ENCODE measurements around the gene KANSL1.

KANSL1 gene

DNA sequence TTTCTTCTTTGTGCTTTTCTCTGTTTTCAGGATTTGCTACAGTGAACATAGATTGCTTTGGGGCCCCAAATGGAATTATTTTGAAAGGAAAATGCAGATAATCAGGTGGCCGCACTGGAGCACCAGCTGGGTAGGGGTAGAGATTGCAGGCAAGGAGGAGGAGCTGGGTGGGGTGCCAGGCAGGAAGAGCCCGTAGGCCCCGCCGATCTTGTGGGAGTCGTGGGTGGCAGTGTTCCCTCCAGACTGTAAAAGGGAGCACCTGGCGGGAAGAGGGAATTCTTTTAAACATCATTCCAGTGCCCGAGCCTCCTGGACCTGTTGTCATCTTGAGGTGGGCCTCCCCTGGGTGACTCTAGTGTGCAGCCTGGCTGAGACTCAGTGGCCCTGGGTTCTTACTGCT, 192.9 kb downstream of the KANSL1 start:
- DNase-seq (ENCODE audit: low read depth): no peak

DNA sequence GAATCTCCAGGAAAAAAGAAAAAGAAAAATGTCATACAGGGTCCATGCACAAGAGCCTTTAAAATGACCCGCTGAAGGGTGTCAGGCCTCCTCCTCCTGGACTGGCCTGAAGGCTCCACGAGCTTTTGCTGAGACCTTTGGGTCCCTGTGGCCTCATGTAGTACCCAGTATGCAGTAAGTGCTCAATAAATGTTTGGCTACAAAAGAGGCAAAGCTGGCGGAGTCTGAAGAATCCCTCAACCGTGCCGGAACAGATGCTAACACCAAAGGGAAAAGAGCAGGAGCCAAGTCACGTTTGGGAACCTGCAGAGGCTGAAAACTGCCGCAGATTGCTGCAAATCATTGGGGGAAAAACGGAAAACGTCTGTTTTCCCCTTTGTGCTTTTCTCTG, 193.3 kb downstream of the KANSL1 start:
- no peak for DNase-seq (ENCODE audit: low read depth)

DNA sequence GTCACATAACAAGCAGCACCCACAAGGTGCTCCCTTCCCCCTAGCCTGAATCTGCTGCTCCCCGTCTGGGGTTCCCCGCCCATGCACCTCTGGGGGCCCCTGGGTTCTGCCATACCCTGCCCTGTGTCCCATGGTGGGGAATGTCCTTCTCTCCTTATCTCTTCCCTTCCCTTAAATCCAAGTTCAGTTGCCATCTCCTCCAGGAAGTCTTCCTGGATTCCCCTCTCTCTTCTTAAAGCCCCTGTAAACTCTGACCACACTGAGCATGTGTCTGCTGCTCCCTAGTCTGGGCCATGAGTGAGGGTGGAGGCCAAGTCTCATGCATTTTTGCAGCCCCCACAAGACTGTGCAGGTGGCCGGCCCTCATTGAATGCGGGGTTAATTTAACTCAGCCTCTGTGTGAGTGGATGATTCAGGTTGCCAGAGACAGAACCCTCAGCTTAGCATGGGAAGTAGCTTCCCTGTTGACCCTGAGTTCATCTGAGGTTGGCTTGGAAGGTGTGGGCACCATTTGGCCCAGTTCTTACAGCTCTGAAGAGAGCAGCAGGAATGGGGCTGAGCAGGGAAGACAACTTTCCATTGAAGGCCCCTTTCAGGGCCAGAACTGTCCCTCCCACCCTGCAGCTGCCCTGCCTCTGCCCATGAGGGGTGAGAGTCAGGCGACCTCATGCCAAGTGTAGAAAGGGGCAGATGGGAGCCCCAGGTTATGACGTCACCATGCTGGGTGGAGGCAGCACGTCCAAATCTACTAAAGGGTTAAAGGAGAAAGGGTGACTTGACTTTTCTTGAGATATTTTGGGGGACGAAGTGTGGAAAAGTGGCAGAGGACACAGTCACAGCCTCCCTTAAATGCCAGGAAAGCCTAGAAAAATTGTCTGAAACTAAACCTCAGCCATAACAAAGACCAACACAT, 194.0 kb downstream of the KANSL1 start, which contains the start of gene STH:
Gene STH (plus strand): TSS at position 264 of the 913 bp plus-strand sequence. CDS start 30 bp downstream, at position 294.
- no peak for DNase-seq (ENCODE audit: low read depth)

DNA sequence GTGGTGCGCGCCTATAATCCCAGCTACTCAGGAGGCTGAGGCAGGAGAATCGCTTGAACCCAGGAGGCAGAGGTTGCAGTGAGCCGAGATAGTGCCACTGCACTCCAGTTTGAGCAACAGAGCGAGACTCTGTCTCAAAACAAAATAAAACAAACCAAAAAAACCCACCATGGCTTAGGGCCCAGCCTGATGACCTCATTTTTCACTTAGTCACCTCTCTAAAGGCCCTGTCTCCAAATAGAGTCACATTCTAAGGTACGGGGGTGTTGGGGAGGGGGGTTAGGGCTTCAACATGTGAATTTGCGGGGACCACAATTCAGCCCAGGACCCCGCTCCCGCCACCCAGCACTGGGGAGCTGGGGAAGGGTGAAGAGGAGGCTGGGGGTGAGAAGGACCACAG, 195.6 kb downstream of the KANSL1 start:
- no peak for DNase-seq (ENCODE audit: low read depth)

DNA sequence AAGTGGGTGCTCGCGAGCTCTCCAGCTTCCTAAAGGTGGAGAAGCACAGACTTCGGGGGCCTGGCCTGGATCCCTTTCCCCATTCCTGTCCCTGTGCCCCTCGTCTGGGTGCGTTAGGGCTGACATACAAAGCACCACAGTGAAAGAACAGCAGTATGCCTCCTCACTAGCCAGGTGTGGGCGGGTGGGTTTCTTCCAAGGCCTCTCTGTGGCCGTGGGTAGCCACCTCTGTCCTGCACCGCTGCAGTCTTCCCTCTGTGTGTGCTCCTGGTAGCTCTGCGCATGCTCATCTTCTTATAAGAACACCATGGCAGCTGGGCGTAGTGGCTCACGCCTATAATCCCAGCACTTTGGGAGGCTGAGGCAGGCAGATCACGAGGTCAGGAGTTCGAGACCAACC, 196.1 kb downstream of the KANSL1 start:
- DNase-seq (ENCODE audit: low read depth): no peak

DNA sequence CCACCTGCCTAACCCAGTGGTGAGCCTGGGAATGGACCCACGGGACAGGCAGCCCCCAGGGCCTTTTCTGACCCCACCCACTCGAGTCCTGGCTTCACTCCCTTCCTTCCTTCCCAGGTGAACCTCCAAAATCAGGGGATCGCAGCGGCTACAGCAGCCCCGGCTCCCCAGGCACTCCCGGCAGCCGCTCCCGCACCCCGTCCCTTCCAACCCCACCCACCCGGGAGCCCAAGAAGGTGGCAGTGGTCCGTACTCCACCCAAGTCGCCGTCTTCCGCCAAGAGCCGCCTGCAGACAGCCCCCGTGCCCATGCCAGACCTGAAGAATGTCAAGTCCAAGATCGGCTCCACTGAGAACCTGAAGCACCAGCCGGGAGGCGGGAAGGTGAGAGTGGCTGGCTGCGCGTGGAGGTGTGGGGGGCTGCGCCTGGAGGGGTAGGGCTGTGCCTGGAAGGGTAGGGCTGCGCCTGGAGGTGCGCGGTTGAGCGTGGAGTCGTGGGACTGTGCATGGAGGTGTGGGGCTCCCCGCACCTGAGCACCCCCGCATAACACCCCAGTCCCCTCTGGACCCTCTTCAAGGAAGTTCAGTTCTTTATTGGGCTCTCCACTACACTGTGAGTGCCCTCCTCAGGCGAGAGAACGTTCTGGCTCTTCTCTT, 196.8 kb downstream of the KANSL1 start:
- no peak for DNase-seq (ENCODE audit: low read depth)

DNA sequence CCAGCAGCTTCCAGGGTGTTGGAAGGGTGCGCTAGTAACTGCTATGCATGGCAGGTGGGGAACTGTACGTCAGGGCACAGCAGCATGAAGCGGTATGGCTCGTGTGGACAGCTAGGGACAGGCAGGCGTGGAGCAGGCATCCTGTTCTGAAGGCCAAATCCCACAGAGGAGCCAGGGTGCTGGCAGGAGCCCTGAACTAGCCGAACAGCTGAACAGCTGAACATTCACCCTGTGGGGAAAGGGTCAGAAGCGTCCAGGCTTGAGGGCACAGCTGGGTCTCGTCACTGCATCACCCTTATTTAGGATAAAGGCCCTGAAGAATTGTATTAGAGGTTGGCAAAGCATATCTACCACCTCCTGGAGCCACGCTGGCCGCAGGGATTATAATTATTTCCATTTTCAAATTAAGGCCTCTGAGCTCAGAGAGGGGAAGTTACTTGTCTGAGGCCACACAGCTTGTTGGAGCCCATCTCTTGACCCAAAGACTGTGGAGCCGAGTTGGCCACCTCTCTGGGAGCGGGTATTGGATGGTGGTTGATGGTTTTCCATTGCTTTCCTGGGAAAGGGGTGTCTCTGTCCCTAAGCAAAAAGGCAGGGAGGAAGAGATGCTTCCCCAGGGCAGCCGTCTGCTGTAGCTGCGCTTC, 197.5 kb downstream of the KANSL1 start:
- DNase-seq (ENCODE audit: low read depth): no peak

DNA sequence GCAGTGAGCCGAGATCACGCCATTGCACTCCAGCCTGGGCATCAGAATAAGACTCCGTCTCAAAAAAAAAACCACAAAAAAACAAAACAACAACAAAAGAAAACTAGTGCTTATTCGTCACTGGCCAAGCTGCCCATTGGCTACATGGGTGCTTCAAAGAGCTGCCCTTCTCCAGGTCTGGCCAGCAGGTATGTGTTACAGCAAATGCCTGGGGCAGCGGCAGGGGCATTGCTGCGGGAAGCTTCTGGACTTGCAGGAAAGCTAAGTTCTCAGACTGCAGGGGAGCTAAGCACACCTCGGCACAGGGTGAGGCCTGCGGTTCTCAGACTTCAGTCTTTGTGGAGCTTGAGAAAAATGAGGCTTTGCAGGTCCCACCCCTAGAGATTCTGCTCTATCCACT, 198.2 kb downstream of the KANSL1 start:
- no peak for DNase-seq (ENCODE audit: low read depth)

DNA sequence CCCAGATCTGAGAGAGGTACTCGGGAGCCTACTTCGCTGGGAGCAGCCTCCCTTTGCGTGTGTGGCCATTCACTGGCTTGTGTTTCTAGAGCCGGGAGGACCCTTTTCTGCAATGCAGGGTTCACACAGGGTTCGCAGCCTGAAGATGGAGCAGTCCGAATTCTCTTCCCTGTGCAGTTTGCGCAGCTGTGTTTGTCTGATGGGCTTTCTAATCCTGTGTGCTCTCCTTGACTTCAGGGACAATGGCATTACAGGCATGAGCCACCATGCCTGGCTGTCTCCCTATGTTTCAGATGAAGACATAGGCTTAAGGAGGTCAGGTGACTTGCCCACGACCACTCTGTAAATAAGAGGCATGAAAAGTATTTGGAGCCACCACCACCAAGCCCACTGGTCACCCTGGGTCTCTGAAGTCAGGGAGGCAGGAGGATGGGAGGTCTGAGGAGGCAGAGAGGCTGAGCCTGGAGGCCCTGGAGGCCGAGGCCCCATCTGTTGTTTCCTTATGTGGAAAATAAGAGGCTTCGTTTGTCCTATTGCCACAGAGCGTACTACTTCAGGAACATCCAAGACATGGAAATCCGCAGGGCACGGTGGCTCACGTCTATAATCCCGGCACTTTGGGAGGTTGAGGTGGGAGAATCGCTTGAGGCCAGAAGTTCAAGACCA, 199.1 kb downstream of the KANSL1 start:
- DNase-seq (ENCODE audit: low read depth): no peak

DNA sequence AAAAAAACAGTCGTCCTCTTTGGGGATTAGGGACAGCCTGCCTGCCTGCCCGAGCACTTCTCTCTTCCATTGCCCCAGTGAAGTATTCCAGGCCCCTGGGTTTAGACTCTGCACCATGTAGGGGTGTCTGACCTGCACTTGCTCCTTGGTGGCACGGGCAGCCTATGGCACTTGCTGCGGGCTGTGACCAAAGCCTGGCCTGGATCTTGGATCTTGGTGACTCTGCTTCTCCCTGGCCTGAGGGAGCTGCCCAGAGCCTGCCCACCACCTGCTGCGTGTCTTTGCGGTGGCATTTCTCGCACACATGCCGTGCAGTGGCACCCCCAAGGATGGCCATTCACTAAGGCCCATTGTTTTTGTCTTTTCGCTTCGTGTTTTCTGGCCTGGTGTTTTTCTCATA, 200.3 kb downstream of the KANSL1 start:
- DNase-seq (ENCODE audit: low read depth): no peak

DNA sequence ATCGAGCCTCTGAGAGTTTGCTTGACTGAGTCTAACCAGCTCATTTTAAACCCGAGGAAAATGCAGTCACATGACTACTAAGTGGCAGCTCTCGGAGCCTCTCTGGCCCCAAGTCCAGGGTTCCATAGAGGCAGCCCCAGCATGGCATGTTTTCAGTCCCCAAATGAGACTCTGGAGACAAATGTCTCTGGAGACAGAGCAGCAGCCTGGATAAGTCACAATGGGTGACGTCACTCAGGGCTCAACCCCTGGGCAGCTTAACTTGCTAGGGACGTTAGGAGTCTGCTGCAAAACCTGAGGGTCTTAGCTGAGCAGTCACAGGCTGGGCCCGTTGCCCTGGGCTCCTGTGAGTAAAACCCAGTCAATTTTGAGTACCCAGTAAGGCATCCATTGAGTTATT, 201.1 kb downstream of the KANSL1 start:
- no peak for DNase-seq (ENCODE audit: low read depth)

DNA sequence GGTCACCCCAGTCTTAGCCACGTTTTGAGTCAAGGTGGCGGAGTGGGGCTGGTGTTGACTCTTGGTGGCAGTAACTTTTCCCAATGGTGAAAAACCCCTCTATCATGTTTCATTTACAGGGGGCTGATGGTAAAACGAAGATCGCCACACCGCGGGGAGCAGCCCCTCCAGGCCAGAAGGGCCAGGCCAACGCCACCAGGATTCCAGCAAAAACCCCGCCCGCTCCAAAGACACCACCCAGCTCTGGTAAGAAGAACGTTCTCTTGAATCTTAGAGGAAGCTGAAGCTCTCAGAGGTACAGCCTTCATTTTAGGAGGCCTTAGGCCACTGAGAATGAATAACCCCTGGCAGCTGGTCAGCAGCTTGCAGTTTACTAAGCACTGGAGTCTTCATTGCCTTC, 201.9 kb downstream of the KANSL1 start:
- DNase-seq (ENCODE audit: low read depth): no peak

DNA sequence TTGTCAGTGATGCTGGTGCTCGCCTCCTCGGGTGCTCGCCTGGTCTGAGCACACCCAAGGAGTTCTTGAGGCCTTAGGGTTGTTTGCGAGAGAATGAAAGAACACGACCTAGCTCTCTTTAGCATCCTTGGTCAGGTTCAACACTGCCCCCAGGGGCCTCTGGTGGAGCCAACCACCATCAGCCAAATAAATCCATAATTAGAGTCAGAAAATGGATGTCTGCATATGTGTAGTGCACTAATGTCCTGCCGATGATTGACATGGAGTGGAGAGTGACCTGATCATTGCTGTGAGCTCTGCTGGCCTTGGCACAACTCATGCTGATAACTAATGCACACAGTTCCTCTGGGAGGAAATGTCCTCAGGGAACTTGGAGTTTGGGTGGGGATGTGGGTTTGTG, 202.3 kb downstream of the KANSL1 start:
- no peak for DNase-seq (ENCODE audit: low read depth)

DNA sequence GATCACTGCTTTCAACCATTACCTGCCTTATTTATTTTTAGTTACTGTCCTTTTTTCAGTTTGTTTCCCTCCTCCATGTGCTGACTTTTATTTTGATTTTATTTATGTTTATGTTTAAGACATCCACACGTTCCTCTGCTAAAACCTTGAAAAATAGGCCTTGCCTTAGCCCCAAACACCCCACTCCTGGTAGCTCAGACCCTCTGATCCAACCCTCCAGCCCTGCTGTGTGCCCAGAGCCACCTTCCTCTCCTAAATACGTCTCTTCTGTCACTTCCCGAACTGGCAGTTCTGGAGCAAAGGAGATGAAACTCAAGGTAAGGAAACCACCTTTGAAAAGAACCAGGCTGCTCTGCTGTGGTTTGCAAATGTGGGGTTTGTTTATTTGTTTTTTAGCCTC, 203.5 kb downstream of the KANSL1 start:
- DNase-seq (ENCODE audit: low read depth): no peak

DNA sequence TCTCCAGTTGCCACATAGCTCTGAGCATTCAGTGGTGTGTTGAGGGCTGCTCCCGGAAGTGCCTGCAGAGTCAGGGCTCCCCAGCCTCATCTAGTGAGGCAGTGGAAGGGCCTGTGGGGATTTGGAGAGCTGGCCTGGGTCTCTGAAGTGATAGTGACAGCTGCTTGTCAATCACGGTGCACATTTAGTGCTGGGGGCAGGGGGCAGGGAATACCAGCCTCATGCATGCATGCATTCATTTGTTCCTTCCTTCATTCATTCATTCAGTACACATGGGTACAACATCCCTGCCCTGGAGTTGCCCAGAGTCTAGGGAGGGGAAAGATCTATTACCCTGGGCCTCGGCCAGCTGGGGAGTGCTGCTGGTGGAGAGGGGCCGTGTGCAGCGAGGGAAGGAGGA, 205.5 kb downstream of the KANSL1 start:
- DNase-seq (ENCODE audit: low read depth): no peak

DNA sequence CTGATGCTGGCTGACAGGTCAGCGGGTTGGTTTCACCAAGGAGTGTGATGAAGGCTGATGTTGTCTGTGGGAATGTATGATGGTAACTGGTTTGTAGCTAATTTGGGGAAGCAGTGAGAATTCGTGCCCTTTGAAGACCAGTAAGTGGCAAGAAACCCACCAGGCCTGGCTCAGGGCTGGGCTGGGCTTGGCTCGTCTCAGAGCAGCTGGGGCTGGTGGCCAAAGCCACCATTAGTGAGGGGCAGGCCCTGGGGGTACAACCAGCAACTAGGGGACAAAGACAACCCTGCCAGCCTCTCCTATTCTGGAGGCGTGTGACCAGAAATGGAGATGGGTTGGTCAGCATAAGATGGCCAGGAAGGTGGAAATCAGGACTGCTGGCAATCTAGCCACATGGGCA, 207.2 kb downstream of the KANSL1 start:
- DNase-seq (ENCODE audit: low read depth): no peak

DNA sequence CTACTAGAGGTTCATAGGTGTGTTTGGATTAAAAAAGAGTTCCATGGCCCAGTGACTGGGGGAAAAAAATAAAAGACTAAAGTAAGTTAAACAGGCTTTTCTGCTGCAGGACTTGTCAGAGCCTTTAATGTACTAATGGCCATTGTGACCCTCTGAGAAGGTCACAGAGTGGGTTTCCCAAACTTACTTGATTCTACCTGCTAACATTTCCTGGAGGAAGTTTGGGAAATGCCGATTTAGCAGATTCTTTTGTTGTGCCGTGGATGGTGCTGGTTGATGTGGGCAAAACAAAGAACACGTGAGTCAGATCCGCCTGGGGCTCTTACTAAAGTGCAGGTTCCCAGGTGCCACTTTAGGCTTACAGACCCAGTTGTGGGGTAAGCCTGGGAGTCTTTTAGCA, 207.8 kb downstream of the KANSL1 start:
- DNase-seq (ENCODE audit: low read depth): no peak

DNA sequence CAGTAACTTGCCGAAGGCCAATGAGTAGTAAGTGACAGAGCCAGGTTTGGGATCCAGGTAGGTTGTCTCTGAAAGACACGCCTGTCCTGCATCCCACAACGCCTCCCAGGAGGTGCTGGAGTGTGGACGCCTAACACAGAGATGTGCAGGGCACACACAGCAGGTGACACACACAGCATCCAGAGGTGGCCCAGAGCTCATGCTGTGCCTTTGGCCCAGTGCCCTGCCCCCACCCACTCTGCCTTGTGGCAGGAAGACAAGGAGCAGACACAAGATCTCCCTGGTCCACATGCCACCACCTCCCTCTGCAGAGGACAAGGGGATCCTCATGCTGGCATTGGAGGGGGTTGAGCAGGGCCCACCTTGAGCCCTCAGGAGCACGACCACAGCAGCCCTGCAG, 208.9 kb downstream of the KANSL1 start:
- DNase-seq (ENCODE audit: low read depth): no peak

DNA sequence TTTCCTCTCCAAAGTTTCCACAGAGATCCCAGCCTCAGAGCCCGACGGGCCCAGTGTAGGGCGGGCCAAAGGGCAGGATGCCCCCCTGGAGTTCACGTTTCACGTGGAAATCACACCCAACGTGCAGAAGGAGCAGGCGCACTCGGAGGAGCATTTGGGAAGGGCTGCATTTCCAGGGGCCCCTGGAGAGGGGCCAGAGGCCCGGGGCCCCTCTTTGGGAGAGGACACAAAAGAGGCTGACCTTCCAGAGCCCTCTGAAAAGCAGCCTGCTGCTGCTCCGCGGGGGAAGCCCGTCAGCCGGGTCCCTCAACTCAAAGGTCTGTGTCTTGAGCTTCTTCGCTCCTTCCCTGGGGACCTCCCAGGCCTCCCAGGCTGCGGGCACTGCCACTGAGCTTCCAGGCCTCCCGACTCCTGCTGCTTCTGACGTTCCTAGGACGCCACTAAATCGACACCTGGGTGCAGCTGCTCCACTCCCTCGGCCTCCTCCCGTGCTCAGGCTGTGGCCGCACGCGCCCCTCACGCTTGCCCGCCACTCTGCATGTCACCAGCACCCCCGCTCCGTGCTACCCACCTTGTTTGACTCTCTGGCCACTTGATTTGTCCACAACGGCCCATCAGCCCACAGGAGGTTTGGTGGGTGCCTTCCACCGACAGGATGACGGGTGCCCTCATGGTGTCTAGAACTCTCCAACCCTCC, 209.5 kb downstream of the KANSL1 start:
- DNase-seq (ENCODE audit: low read depth): no peak

DNA sequence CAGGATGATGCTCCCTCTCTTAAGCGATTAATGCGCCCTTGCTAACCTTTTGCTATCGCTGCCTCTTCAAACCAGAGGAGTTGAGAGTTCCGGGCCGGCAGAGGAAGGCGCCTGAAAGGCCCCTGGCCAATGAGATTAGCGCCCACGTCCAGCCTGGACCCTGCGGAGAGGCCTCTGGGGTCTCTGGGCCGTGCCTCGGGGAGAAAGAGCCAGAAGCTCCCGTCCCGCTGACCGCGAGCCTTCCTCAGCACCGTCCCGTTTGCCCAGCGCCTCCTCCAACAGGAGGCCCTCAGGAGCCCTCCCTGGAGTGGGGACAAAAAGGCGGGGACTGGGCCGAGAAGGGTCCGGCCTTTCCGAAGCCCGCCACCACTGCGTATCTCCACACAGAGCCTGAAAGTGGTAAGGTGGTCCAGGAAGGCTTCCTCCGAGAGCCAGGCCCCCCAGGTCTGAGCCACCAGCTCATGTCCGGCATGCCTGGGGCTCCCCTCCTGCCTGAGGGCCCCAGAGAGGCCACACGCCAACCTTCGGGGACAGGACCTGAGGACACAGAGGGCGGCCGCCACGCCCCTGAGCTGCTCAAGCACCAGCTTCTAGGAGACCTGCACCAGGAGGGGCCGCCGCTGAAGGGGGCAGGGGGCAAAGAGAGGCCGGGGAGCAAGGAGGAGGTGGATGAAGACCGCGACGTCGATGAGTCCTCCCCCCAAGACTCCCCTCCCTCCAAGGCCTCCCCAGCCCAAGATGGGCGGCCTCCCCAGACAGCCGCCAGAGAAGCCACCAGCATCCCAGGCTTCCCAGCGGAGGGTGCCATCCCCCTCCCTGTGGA, 210.2 kb downstream of the KANSL1 start:
- no peak for DNase-seq (ENCODE audit: low read depth)

DNA sequence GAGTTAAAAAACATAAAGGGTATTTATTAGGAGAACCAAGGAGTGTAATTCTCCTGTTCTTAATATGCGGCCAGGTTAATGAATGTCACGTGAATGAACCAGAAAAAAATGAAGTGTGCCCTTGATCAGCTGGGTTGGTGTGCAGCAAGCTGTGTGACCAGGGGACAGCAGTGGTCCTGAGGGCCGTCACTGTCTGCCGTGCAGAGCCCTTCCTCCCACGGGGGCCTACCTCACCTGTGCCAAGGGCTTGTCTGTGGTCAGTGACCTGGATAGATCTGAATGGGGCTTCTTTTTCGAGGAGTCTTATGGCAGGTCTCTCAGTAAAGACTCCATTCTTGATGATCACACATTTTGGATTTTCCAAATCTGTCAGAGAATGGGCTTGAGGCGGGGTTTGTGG, 211.9 kb downstream of the KANSL1 start:
- DNase-seq (ENCODE audit: low read depth): no peak
